ENCODE results near the gene RNASE7. TPM values are rescaled to one million over a fixed set of nuclear protein-coding genes. Genes with fewer than 3 reads are reported as not detected.

Gene RNASE7
- total RNA-seq, 1 donor: not detected

DNA sequence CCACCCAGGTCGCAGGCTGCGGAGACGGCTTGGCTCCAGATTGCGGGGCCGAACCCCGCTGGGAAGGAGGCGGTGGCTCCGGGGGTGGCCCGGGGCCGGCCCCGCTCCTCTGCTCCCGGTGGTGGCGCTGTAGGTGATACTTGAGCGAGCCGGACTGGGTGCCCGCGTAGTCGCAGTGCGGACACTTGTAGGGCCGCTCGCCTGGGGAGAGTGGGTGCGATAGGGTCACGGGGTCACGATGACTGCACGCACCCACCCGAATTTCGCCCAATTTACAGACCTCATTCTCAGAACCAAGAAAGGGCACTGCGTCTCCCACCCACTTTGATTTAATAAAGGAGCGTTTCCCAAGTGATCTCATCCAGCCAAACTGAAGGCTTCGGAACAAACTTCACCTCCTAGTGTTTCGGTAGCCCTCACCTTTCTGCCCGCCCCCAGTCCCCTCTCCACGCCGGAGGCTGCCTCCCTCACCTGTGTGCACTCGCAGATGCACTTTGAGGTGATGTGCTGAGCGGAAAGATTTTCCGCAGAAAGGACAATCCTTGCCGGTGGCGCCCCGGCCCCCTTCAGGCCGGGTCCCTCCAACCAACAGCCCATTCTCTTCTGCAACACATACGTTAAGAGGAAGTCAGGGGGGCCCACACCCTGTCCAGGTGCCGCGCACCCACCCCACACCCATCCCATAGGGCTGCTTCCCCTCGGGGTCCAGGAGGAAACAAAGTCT is 48.9 kb downstream of the RNASE7 start:
- Histone ChIP-seq H3K27me3 (ENCODE audit: insufficient read depth, low read length) (no peaks in the 10 kb centered on the region), H3K4me1 (ENCODE audit: insufficient read depth, low read length) (peaks cover 29% of the 10 kb centered on the region), H3K4me3 (ENCODE audit: low read length) (no peak overlapping the region), H3K9me3 (ENCODE audit: low read depth, low read length) (no peaks in the 10 kb centered on the region)

DNA sequence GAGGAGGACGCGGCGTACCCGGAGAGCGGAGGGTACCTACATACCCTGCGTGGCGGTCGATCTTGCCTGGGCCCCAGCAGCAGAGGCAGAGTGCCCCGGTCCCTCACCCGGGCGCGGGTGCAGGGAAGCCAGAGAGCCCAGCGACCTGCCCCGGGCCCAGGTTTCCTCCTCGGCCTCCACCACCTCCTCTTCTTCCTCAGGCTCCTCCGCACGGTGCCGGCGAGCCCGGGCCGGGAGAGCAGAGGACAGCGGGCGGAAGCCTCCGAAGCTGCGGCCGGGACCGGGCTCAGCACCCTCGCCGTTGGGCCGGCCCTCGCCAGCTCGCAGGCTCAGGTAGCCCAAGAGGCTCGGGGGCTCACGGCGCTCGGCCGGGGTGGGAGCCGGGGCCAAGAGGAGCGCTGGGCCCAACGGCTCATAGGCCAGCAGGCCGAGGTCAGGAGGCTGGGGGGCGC is 49.7 kb downstream of the RNASE7 start:
- H3K4me3 ChIP-seq (ENCODE audit: low read length): no peak overlapping the region

DNA sequence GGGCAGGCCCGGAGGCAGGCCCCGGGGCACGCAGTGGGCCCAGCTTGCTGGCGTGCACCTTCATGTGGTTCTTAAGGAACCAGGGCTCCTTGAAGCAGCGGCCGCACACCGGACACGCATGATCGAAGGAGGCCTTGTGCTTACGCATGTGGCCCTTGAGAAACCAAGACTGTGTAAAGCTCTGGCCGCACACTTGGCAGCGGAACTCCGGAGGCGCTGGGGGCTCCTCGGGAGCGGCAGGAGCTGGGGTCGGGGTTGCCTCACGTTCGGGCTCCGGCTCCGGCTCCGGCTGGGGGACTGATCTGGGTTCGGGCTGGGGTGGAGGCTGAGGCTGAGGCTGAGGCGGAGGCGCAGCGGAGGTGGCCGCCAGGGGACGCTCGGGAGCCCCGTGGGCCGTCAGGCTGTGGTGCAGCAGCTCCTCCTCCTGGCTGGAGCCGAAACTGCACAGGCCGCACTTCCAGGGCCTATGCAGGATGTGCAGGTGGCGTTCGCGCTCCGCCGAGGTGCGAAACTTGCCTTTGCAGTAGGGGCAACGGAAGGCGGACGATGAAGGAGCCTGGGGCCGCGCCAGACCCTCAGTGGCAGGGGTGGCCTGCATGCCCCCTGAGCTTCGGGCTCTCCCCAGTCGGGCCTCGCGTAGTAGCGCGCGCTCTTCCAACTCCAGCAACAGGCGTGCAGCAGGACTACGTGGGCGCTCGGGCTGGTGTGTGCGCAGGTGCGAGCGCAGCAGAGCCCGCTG is 50.3 kb downstream of the RNASE7 start:
- no peaks in the 10 kb centered on the region for H3K9me3 ChIP-seq (ENCODE audit: low read depth, low read length)
- no peaks in the 10 kb centered on the region for H3K27me3 ChIP-seq (ENCODE audit: insufficient read depth, low read length)
- no peak overlapping the region for H3K4me3 ChIP-seq (ENCODE audit: low read length)
- peaks cover 20% of the 10 kb centered on the region for H3K4me1 ChIP-seq (ENCODE audit: insufficient read depth, low read length)

More for the DNA sequence above, 49.7 kb downstream of the RNASE7 start:
- Histone ChIP-seq H3K9me3 (ENCODE audit: low read depth, low read length) (no peaks in the 10 kb centered on the region), H3K27me3 (ENCODE audit: insufficient read depth, low read length) (no peaks in the 10 kb centered on the region), H3K4me1 (ENCODE audit: insufficient read depth, low read length) (peaks cover 22% of the 10 kb centered on the region)

DNA sequence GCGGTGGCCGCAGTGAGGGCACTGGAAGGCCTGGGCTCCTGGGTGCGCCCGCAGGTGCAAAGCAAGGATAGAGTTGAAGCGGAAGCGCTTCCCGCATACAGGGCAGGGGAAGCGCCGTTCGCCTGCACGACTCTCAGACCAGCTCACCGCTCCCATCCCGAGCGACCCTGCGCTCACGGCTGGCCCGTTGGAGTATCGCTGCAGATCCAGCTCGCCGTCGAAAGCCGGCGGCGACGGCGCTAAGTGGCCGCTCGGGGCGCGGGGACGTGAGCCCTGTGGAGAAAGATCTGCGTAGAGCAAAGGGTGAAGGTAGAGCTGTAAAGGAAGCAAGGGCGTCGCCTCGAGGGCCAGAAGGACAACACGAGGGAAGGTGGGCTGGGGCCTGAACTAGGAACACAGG is 50.9 kb downstream of the RNASE7 start:
- no peaks in the 10 kb centered on the region for H3K9me3 ChIP-seq (ENCODE audit: low read depth, low read length)
- H3K27me3 ChIP-seq (ENCODE audit: insufficient read depth, low read length): no peaks in the 10 kb centered on the region
- H3K4me3 ChIP-seq (ENCODE audit: low read length): no peak overlapping the region
- H3K4me1 ChIP-seq (ENCODE audit: insufficient read depth, low read length): peaks cover 16% of the 10 kb centered on the region

Other genes starting within 250 kb of the RNASE7 start
- not detected for gene RNASE1, start 239.5 kb upstream of the RNASE7 start, total RNA-seq
- gene RNASE3, start 151.0 kb upstream of the RNASE7 start, total RNA-seq: 2.2 TPM
- gene RNASE2, start 86.9 kb upstream of the RNASE7 start, total RNA-seq: 38.3 TPM
- 50.6 TPM for gene METTL17, start 52.4 kb upstream of the RNASE7 start, total RNA-seq
- not detected for gene SLC39A2, start 43.1 kb upstream of the RNASE7 start, total RNA-seq
- gene NDRG2, start 17.3 kb upstream of the RNASE7 start, total RNA-seq: 9.7 TPM
- gene TPPP2, start 12.1 kb upstream of the RNASE7 start, total RNA-seq: not detected
- not detected for gene RNASE13, start 7.6 kb upstream of the RNASE7 start, total RNA-seq
- not detected for gene RNASE8, start 15.5 kb downstream of the RNASE7 start, total RNA-seq
- gene ARHGEF40, start 27.9 kb downstream of the RNASE7 start, total RNA-seq: 12.9 TPM
- gene ZNF219, start 56.3 kb downstream of the RNASE7 start, total RNA-seq: 8.9 TPM
- 0.21 TPM for gene TMEM253, start 58.7 kb downstream of the RNASE7 start, total RNA-seq
- gene OR5AU1, start 113.7 kb downstream of the RNASE7 start, total RNA-seq: not detected
- gene HNRNPC, start 227.1 kb downstream of the RNASE7 start, total RNA-seq: 1,082 TPM
- 0.42 TPM for gene RPGRIP1, start 237.7 kb downstream of the RNASE7 start, total RNA-seq